Activated CD8-positive, alpha-beta memory T cell treated with anti-CD3 and anti-CD28 coated beads, Interleukin-2, amount 50 U/mL, for 48 hours (primary cell): ENCODE data around the gene ZNF184.

Source experiments
- DNase-seq: peaks from one replicate; pipeline ENCODE4 v3.0.0-alpha.2; 2020

The ZNF184 gene

DNA sequence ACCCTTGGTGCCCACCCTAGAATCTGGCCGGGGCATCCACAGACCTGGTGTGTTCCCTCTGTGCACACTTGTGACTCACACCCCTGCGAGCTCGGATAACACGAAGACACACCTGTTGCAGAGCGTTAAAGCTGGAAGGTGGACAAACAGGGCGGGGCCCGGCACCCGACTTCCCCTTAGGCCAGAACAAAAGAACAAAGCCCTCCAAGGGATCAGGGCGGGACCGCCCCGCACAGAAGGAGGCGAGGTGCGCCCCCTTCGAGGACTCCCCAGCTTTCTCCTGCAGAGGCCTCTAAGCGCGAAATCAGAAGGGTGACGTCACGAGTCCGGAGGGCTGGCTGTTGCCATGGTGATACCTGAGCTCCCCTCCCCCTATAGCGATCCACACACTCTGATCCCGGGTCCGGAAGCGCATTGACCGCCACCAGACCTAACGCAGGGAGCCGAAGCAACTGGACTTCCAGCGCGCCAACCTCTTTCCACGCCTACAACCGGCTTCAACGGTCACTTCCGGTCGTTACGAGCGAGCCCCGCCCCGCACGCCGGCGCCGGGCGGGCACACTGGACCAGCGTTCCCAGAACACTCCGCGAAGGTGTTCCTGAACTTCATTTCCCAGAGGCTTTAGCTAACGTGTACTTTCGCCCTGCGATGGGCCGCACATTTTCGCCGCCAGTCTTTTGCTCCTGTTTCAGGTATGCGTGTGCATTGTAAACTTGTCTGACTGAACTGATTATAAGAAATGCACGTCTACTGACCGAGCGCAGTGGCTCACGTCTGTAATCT, at the start of gene ZNF184:
Gene ZNF184 (minus strand): TSS at position 489 of the 784 bp plus-strand sequence. CDS start 811 bp downstream, outside the sequence.
- peak; percentile 91 for DNase-seq

DNA sequence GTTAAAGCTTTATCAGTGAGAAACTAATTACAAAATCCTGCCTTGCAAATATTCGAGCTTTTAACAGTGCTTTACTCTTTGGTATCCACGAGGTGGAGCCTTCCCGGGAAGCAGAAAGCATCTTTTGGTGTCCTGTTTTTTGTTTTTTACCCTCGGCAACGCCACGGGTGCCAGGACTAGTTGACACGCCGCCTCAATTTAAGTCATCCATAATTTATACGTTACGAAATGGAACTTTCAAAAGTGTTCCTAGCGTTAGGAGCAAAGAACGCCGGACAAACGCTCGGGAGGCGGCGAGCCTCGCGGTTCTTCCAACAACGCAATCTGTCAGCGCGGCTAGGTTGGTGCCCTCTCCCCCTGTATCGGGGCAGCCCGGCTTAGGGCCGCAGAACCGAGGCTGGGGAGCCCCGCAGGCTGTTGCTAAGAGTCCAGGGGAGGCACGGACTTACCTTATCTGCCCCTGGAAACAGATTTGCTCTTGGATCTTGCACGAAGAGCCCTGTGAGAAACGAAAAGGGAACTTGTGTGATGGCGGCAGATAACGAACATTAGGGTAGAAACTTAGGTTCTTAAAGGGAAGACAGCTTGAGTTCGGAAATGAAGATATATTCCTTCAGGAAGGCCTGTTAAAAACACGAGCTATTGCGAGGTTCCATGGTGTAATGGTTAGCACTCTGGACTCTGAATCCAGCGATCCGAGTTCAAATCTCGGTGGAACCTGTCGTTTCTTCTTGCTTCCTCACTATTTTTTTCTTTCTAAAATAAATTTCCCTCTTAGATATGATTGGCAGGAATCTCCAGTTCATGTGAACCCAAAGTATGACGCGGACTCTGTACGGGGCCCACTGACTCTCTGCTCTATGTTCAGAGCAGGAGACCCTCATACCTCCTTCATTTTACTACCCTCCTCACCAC, 46.2 kb upstream of the ZNF184 start:
- DNase-seq = peak; percentile 79

DNA sequence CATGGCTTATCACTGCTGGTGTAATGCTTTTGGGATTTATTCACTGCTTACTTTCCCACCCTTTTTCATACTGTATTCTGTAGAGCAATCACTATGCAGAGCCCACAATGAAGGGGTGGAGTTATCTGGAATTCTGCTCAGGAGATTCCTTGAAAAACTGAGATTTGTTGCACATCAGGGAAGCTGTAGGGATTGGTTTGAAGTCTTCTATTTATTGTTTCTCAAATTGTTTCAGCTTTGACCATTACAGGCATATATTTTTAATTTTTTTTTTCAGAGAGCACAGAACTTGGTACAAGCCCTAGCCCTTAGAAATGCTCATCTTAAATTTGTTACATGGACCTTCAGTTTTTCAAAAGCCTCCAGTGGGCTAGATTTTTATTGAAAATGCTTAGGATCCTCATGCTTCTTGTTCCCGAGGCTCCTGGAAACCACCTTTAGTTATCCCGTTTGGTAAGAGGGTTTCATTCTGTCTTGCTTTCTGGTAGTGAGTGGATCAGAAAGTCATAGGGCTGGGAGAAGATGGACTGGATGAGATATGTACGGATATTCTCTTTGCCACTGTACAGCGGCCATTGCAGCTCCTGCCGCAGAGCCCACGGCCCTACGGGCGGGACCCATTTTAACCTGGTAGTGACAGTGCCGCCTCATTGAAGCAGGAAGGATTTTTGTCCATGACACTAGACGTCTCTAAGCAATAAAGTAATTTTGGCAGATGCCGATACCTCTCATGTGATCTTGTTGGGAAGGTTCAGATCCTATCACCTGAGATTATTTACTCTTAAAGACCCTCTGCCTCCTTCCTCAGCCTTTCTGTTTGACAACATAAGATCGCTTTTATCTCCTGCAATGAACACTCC, 45.3 kb upstream of the ZNF184 start:
- DNase-seq = no peak

DNA sequence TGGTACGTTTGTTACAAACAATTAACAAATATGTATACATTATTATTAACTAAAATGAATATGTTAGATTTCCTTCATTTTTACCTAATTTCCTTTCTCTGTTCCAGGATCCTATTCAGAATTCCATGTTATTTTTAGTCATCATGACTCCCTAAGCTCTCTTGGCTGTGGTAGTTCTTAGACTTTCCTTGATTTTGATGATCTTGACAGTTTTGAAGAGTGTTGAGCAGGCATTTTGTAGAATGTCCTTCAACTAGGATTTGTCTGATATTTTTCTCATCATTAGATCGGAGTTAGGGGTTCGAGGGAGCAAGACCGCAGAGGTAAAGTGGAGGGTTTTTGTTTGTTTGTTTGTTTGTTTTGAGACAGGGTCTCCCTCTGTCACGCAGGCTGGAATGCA, 44.3 kb upstream of the ZNF184 start:
- DNase-seq = no peak

DNA sequence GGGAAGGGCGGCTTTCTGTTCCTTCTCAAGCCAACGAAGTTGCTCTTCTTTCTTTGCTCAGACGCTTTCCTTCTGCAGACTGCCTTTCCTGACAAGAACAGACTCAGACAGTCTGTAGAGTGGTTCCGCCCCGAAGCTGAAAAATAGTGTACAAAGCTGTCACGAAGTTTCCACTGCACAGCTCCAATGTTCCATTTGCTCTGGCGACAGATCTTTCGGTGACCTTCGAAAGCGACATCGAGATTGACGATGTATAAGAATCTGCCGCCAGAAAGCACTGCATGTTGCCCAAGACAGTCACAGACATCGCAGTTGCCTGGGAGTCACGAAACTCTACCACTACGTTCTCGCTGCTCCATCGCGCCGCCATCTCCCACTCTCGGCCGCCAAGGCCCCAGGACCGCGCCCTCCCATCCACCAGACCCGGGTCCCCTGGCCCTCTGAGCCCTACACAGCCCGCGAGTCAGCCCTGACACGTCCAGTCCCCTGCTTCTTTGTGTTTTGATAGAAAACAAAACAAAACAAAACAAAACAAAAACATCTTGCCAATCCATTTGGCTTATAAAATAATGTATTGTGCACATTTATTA, 42.1 kb upstream of the ZNF184 start:
- DNase-seq = no peak

DNA sequence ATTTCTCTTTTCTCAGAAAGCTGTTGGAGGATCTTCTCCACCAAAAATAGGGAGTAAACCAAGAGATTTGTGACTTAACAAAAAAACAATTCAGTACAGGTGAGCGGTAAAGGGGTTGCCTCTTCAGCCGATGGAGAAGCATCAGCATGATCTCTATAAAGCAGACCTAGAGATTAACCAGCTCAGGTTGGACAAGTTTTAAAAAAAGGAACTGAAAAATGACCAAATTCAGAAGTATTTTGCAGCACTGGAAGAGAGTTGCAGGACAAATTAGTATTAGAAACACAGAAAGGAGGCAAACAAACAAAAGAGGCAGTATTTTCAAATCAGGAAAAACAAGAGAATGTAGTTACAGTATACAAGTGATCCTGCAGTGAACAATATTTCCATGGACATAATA, 39.6 kb upstream of the ZNF184 start:
- no peak for DNase-seq

DNA sequence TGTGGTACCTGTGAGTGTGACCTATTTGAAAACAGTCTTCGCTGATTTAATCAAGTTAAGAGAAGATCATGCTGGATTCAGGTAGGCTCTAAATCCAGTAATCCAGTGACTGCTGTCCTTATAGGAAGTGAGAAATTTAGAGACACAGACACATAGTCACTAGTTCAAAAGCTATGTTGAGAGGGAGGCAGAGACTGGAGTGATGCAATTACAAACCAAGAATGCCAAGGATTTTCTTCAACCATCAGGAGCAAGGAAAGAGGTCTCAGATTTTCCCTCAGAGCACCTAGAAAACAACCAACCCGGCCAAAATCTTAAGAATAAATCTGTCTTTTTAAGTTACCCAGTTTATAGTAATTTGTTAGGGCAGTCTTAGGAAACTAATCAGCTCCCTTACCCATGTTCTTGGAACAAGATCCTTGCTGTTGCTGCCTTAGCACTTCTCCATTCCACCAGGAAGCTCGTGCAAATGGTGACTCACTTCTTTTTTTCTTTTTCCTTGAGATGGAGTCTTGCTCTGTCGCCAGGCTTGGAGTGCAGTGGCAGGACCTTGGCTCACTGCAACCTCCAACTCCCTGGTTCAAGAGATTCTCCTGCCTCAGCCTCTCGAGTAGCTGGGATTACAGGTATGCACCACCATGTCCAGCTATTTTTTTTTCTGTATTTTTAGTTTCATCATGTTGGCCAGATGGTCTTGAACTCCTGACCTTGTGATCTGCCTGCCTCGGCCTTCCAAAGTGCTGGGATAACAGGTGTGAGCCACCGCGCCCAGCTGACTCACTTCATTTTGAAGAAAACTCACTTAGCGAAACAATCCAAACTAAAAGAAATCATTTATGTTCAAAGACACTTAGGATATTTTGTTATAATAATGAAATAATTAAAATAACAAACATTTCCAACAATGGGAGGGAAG, 34.4 kb upstream of the ZNF184 start:
- DNase-seq = no peak

DNA sequence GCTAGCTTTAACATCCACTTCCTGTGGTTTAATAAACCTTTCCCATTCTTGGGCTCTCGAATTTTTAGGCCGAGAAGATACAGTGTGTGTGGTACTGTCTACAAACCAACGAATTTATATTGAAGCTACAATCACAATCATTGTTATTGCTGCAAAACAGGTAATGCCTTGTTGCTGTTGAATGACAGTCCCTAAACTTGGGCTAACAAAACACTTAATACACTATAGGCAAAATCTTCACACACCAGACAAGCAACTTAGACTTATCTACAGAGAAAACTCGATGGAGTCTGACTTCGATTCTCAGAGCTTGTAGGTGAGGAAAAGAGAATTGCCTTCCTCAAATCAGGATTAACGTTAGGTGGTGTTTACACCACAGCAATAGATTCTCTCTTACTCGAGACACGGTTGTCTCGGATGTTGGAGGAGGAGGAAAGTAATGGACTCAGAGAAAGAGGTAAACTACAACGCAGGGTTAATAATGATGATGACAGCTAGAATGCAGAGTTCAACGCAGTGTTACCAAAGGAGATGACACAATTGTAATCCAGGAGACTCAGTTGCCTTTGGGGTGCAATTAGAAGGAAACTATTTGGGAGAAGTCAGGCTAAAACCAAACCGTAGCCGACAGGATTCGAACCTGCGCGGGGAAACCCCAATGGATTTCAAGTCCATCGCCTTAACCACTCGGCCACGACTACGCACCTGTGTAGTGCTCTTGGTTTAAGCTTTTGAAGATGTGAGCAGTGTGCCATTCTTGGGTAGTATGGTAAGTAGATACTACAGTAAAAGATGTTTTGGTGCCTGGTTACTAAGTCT, 32.5 kb upstream of the ZNF184 start:
- DNase-seq = peak; percentile 87

DNA sequence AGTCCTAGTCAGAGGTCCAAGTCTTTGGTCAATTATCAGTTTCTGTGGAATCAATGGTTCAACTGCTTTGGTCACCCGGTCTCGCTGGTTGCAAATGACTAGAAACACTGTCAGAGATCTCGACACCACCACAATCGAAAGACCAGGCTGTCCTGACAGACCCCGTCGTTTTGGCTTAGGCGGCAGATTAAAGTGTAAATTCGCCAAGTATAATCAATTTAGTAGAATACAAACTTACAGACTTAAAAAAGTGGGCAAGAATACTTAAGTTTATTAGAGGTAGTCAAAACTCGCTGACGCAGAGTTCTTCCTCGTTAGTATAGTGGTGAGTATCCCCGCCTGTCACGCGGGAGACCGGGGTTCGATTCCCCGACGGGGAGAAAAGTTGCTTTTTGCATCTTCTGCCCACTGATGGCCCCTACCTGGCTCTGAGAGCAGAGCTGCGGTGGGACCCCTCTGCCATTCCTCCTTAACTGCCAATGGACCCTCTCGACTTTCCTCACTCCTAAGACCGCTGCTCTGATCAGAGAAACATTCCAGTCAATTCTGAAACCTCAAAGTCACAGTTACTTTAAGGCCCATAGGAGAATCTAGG, 30.6 kb upstream of the ZNF184 start:
- DNase-seq = peak; percentile 97

DNA sequence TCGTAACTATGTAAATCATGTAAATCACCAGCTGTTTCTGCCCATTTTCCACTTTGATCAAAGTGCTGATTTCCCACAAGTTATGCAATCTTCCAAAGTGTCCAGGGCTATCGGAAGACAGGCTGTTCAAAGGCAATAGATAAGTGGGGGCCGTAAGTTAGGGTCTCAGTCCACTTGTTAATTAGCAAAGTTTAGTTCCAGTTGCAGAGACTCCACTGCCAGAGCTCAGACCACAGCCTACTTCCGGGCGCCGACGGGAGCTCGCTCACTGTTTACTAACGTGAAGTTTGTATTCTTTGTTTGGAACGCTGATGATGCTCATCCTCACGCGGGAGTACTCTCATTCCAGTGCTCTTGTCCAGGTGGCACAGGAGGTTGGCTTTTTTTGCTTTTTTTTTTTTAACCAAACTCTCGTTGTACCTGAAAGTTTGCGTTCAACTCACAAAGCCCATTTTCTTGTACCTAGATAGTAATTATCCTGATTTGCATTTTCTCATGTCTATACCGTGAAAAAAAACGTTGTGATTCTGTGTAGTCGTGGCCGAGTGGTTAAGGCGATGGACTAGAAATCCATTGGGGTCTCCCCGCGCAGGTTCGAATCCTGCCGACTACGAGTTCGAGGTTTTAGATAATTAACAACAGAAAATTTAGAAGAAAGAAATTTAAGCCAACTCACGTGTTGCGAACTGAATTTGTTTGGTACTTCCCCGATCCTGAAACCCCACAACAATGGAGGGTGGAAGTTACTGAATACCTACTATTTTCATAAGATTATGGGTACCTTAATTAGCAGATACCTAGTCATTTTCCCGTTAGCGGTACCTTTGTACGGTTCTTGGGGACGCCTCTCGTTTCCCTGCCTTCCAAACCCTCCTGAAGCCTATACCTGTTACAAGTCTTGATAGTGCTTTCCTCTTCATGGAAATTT, 29.9 kb upstream of the ZNF184 start:
- DNase-seq = peak; percentile 84

DNA sequence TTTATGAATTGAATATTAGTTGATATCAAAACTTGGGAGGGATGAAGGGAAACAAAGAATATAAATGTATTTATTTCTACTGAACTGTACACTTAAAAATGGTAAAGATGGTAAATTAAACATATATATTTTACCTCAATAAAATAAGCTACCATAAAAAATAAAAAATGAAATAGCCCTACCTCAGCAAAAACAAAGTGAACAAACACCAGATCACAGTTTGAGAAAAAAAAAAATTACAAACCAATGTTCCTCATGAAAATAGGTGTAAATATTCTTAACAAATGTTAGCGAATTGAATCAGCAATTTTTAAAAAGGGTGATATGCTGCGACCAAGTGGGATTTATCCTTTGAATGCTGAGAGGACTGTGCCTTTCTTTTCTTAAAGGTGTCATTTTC, 28.3 kb upstream of the ZNF184 start:
- no peak for DNase-seq

DNA sequence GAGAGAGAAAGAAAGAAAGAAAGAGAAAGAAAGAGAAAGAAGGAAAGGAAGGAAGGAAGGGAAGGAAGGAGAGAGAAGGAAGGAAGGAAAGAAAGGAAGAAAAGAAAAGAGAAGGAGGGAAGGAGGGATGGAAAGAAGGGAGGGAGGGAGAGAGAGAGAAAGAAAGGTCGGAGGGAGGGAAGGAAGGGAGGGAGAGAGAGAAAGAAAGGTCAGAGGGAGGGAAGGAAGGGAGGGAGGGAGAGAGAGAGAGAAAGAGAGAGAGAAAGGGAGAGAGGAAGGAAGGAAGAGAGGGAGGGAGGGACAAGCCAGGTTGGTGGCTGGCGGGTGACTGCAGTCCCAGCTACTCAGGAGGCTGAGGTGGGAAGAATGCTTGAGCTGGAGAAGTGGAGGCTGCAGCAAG, 27.3 kb upstream of the ZNF184 start:
- no peak for DNase-seq

DNA sequence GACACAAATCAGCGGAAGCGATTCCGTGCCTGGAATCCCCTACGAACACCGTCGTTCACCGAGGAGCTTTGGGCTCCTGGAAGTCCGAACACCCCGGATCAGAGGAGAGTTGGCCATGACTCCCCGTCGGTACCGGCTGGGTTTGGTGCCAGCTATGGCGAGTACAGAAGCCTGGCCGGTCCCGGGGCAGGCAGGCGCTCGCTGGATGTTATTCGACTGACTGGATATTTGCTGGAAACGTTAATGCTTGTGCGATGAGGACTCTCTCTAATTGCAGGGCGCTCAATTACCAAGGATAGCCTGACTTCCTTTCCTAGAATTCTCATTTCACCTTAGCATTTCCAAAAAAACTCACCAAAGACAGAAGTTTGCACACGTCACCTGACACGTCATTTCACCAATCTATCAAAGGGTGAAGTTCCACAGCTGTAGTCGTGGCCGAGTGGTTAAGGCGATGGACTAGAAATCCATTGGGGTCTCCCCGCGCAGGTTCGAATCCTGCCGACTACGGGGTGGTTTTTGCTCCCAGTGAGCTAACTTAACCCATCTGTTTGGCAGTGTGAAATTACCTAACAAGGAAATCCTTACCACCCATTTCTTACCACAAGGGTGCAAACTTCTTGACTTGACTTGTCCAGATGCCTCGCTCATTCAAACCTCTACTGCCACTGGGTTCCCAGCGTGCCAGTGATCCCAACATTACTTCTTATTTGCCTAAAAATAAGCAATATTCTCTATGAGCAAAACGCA, 22.7 kb upstream of the ZNF184 start:
- DNase-seq = peak; percentile 92

DNA sequence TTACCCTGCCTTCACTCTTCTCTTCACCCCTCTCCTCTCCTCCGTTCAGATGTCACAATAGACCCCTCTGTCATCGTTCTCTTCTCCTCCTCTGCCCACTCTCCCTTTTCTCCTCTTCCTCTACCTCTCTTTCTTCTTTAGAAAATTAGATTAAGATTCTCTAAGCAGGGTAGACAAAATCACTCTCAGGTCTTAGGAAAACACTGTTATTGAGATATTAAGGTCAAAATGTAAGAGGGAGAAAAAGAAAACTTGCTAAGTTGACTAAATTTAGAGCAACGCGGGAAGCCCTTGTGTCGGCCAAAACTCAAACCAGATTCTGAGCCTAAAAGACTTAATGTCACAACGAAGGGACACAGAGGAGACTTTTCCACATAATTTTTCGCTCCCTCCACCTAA, 22.1 kb upstream of the ZNF184 start:
- no peak for DNase-seq

DNA sequence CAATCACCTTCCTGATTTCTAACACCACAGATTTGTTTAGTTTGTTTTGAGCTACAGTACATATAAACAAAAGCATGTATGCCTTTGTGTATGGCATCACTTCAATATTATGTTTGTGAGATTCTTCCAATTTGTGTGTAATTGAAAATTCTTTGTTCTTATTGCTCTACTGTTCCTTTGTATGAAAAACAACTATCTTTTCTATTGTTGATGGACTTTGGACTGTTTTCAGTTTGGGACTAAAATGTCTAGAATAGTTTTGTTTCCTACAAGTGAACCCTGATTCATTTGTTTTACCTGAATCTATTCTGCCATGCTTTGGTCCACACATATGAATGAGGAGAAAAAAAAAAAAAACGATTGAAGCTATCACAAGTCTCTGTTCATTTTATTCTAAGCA, 21.2 kb upstream of the ZNF184 start:
- no peak for DNase-seq

DNA sequence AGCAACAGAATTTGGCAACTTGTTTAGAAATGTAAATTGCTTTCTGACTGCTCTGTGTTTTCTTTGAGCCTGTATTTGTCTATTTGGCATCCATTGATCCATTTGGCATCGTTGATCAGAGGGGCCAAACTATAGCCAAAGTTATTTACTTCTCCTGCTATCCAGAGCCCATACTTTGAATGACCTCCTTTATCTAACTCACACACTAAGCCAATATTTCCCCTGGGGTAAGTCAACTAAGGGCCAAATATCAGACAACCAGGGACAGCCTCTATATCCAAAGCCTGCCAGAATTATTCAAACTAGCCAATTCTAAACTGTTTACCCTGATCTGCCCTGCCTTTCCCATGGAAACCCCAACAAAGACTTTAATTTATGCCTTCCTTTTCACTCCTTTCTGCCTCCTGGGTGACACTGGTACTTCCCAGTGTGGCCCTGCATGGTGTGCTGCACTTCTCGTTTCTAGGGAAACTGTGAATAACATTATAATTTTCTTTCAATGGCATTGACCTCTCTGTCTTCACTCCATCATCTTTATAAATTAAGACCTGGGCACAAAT, 19.8 kb upstream of the ZNF184 start:
- no peak for DNase-seq

DNA sequence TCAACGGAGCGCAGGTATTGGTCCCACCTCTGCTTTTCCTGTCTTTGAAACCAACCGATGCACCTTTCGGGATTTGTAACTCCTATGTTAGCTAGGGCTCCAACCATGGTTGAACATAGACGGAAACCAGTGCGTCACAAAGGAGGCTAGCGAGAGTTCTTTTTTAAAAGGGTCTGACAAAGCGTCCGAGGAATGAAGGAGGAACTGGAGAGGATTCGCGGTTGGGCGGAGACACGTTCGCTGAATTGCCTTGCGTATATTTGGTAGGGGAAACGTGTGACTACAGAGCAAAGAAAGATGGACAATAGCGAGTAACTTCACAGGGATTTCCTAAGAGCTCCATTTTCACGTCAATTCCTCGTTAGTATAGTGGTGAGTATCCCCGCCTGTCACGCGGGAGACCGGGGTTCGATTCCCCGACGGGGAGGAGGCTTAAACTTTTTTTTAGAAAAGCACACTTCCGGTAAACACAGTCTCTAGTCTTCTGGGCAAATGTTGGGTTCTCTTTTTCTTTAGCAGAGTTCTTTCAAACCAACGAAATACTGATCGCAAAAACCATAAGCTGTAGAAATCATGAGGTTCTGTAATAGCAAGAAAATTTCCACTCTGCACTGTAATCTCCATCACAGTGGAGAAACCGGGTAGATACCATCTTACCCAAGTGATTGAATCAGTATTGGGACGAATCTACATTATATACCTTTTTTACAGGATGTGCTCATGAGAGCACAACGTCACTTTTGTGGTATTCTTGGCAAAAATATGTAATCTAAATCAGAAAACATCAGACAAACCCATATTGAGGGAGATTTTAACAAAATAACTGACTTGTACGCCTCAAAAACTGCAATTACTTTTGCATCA, 6.6 kb upstream of the ZNF184 start:
- peak; percentile 96 for DNase-seq
